HCT116 (cell line): ENCODE data around the gene SPIRE2. TPM values are rescaled to one million over a fixed set of nuclear protein-coding genes. Genes with fewer than 3 reads are reported as not detected.

Experiments
- ATAC-seq: fragments of 200-7000 bp; cut with Tn5 transposase; 2 replicates; pipeline ENCODE4 v1.9.1; 2020; ENCODE audit warnings: mild to moderate bottlenecking, moderate library complexity
- BruUV-seq: library from RNA; stranded (reverse); fragments of 400-500 nt; replicated peaks from 2 replicates; lab custom pipeline; 2021; lab: Mats Ljungman, UMichigan
- CTCF ChIA-PET: fragments of 300-600 bp; sonication (Branson Sonifier 250); formaldehyde crosslinking; loops from one replicate; lab custom pipeline; 2021; ENCODE audit warnings: antibody characterized with exemption; lab: Charles Lee
- POLR2A ChIA-PET: fragments of 300-600, 350-600 bp; sonication (Branson Sonifier 250); formaldehyde crosslinking; loops from one replicate; lab custom pipeline; 2021; ENCODE audit warnings: antibody characterized with exemption; lab: Charles Lee
- RAD21 ChIA-PET, 2 experiments: fragments of 300-600 bp; sonication (Branson Sonifier 250); formaldehyde crosslinking; loops; one replicate each; lab custom pipeline; 2023; ENCODE audit warnings: low total read pairs in 2 of 2; ENCODE audit not compliant: uncharacterized antibody in 2 of 2, unreplicated experiment in 2 of 2, low non-redundant PET in 1 of 2; lab: Charles Lee
- DNase-seq: peaks from one replicate; pipeline ENCODE4 v3.0.0-alpha.2; 2010; ENCODE audit warnings: low read depth, low spot score
- H2AFZ ChIP-seq: fragments of 200-600 bp; shearing (Covaris generic), sonication (generic); 2 replicates; pipeline ENCODE4 v1.6.1; 2017; ENCODE audit warnings: low read depth, mixed run types, mixed read lengths, antibody characterized with exemption, low read length; ENCODE audit not compliant: poor library complexity, severe bottlenecking
- H3K27ac ChIP-seq: 2 replicates; pipeline ENCODE4 v1.5.1; 2012; ENCODE audit warnings: low read depth, low read length
- H3K27me3 ChIP-seq: fragments of 200-600 bp; sonication (generic); 2 replicates; pipeline ENCODE4 v1.6.1; 2016; ENCODE audit warnings: mixed run types, low read length, mixed read lengths; ENCODE audit not compliant: insufficient read depth
- H3K36me3 ChIP-seq, 2 experiments: fragments of 200-500 bp in 1 of 2; fragments of 200-600 bp in 1 of 2; sonication (Bioruptor generic) in 1 of 2; sonication (generic) in 1 of 2; 2 replicates each; pipeline versions ENCODE4 v1.5.1 to v1.6.1; 2014 to 2016; ENCODE audit warnings: low read length in 2 of 2, inconsistent platforms in 1 of 2, mixed read lengths in 1 of 2, mixed run types in 1 of 2; ENCODE audit not compliant: insufficient read depth in 2 of 2, control insufficient read depth in 1 of 2
- H3K4me1 ChIP-seq, 2 experiments: fragments of 200-600 bp in 1 of 2; sonication (generic) in 1 of 2; 2 replicates each; pipeline versions ENCODE4 v1.5.1 to v1.6.1; 2012 to 2017; ENCODE audit warnings: low read length in 2 of 2, inconsistent platforms in 1 of 2, mild to moderate bottlenecking in 1 of 2, mixed read lengths in 1 of 2, mixed run types in 1 of 2, moderate library complexity in 1 of 2; ENCODE audit not compliant: insufficient read depth in 2 of 2, control insufficient read depth in 1 of 2
- H3K4me2 ChIP-seq: fragments of 200-600 bp; sonication (generic); 2 replicates; pipeline ENCODE4 v1.6.1; 2017; ENCODE audit warnings: mixed run types, low read length, mixed read lengths
- H3K4me3 ChIP-seq, 2 experiments: fragments of 200-600 bp in 1 of 2; sonication (generic) in 1 of 2; replicated peaks in 1 of 2; 2 replicates each; pipeline ENCODE4 v1.5.1; 2011 to 2016; ENCODE audit warnings: low read length in 2 of 2, control low read depth in 1 of 2, low read depth in 1 of 2, mild to moderate bottlenecking in 1 of 2, mixed read lengths in 1 of 2, mixed run types in 1 of 2
- H3K79me2 ChIP-seq: fragments of 200-600 bp; sonication (generic); 2 replicates; pipeline ENCODE4 v1.6.1; 2017; ENCODE audit warnings: mild to moderate bottlenecking, mixed run types, low read length, moderate library complexity, mixed read lengths; ENCODE audit not compliant: insufficient read depth
- H3K9ac ChIP-seq: fragments of 200-600 bp; sonication (generic); 2 replicates; pipeline ENCODE4 v1.6.1; 2016; ENCODE audit warnings: low read length, mixed read lengths
- H3K9me2 ChIP-seq: fragments of 200-600 bp; sonication (generic), shearing (Covaris generic); 2 replicates; pipeline ENCODE4 v1.6.1; 2017; ENCODE audit warnings: mixed run types, mild to moderate bottlenecking, moderate library complexity; ENCODE audit not compliant: insufficient read depth
- H3K9me3 ChIP-seq, 2 experiments: fragments of 200-500 bp in 1 of 2; fragments of 200-600 bp in 1 of 2; sonication (Bioruptor generic) in 1 of 2; sonication (generic) in 1 of 2; 2 replicates each; pipeline ENCODE4 v1.6.1; 2014 to 2017; ENCODE audit warnings: low read length in 2 of 2, mixed read lengths in 2 of 2, inconsistent platforms in 1 of 2, low read depth in 1 of 2, mild to moderate bottlenecking in 1 of 2, mixed run types in 1 of 2, moderate library complexity in 1 of 2; ENCODE audit not compliant: control insufficient read depth in 1 of 2, insufficient read depth in 1 of 2
- H4K20me1 ChIP-seq: fragments of 200-600 bp; sonication (generic), shearing (Covaris generic); 2 replicates; pipeline ENCODE4 v1.6.1; 2017; ENCODE audit warnings: mixed run types, mild to moderate bottlenecking, moderate library complexity; ENCODE audit not compliant: insufficient read depth
- ATF3 ChIP-seq: IDR thresholded peaks from 2 replicates; pipeline ENCODE4 v1.6.1; 2012
- CBX3 ChIP-seq: IDR thresholded peaks from 2 replicates; pipeline ENCODE4 v1.6.1; 2012; ENCODE audit warnings: low read depth
- CEBPB ChIP-seq: IDR thresholded peaks from 2 replicates; pipeline ENCODE4 v1.6.1; 2012; ENCODE audit warnings: low read depth
- EGR1 ChIP-seq: IDR thresholded peaks from 2 replicates; pipeline ENCODE4 v1.6.1; 2012; ENCODE audit warnings: low read depth
- ELF1 ChIP-seq: IDR thresholded peaks from 2 replicates; pipeline ENCODE4 v1.6.1; 2012; ENCODE audit warnings: low read depth, borderline replicate concordance
- EZH2 ChIP-seq: fragments of 200-600 bp; sonication (generic); IDR thresholded peaks from 2 replicates; pipeline ENCODE4 v1.6.1; 2017; ENCODE audit warnings: antibody characterized with exemption, mixed run types
- EZH2phosphoT487 ChIP-seq: fragments of 200-600 bp; IDR thresholded peaks from 2 replicates; pipeline ENCODE4 v1.6.1; 2018; ENCODE audit warnings: antibody characterized with exemption, borderline replicate concordance
- FOSL1 ChIP-seq: IDR thresholded peaks from 2 replicates; pipeline ENCODE4 v1.6.1; 2012; ENCODE audit warnings: low read depth
- POLR2A ChIP-seq: IDR thresholded peaks from 2 replicates; pipeline ENCODE4 v1.7.0; 2011; ENCODE audit warnings: borderline replicate concordance; ENCODE audit not compliant: insufficient read depth, insufficient read length; ENCODE audit errors: extremely low read depth
- POLR2AphosphoS5 ChIP-seq: IDR thresholded peaks from 2 replicates; pipeline ENCODE4 v1.6.1; 2011; ENCODE audit warnings: mild to moderate bottlenecking, low read depth, low read length, moderate library complexity
- RAD21 ChIP-seq: IDR thresholded peaks from 2 replicates; pipeline ENCODE4 v1.6.1; 2012; ENCODE audit warnings: low read depth, mild to moderate bottlenecking
- SIN3A ChIP-seq: IDR thresholded peaks from 2 replicates; pipeline ENCODE4 v1.6.1; 2012; ENCODE audit warnings: low read depth
- SRF ChIP-seq: IDR thresholded peaks from 2 replicates; pipeline ENCODE4 v1.6.1; 2012; ENCODE audit warnings: low read depth
- TCF7L2 ChIP-seq: IDR thresholded peaks from 2 replicates; pipeline ENCODE4 v1.7.0; 2011; ENCODE audit warnings: borderline replicate concordance, inconsistent platforms; ENCODE audit not compliant: insufficient read depth, insufficient read length; ENCODE audit errors: extremely low read depth
- YY1 ChIP-seq: IDR thresholded peaks from 2 replicates; pipeline ENCODE4 v1.6.1; 2011; ENCODE audit warnings: low read length, low read depth, moderate library complexity, mild to moderate bottlenecking; ENCODE audit not compliant: insufficient replicate concordance; ENCODE audit errors: extremely low read depth
- ZBTB33 ChIP-seq: IDR thresholded peaks from 2 replicates; pipeline ENCODE4 v1.6.1; 2011; ENCODE audit warnings: mild to moderate bottlenecking, low read length, moderate library complexity; ENCODE audit not compliant: insufficient replicate concordance; ENCODE audit errors: extremely low read depth
- ZFX ChIP-seq: fragments of 450-650 bp; IDR thresholded peaks from 2 replicates; pipeline ENCODE4 v1.6.1; 2017
- ZNF274 ChIP-seq: fragments of 200-500 bp; sonication (Bioruptor generic); IDR thresholded peaks from 2 replicates; pipeline ENCODE4 v1.6.1; 2014; ENCODE audit warnings: mild to moderate bottlenecking, low read depth, low read length, inconsistent platforms
- intact Hi-C: fragments of 100-400 bp; cut with micrococcal nuclease; formaldehyde crosslinking; loops from 2 replicates; pipeline ENCODE4 v1.10.0; 2022
- total RNA-seq: library from RNA; stranded (reverse); gene quantifications from one replicate; pipeline ENCODE4 v1.2.1, GENCODE V29; 2021; ENCODE audit not compliant: unreplicated experiment
- TF ChIP-seq, protein P1 (sequence below): IDR thresholded peaks from 2 replicates; pipeline ENCODE4 v1.6.1; 2012
- TF ChIP-seq, protein P2 (sequence below): IDR thresholded peaks from 2 replicates; pipeline ENCODE4 v1.6.1; 2012; ENCODE audit warnings: low read depth

The SPIRE2 gene
- total RNA-seq, 1 experiment from 2014 or later = 21.2 TPM

DNA sequence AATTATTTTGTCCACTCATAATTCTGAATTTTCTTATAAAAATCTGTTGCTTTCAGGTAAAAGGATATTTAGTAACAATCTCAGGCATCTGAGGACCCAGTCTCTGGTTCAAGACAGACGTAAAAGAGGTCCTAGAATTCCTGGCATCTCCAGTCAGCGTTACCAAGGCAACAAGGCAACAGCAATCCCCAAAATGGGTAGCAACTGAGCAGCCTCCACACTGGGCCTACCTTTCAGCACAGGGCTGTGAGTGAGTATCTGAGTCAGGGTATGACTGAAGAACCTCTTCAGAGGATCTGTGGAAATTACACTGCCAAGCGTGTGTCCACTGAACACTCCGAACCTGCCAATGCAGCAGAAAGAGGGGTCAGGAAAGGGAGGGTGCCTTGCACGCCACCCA, 32.6 kb upstream of the SPIRE2 start:
- peaks cover 48 to 74% of the 10 kb centered on the region in 2 experiments for H3K36me3 ChIP-seq
- no peak overlapping the region for H3K27ac ChIP-seq
- no peaks in the 10 kb centered on the region for H3K9me2 ChIP-seq
- no peak; the same call in 1 of the 2 replicates for ATAC-seq
- H3K9ac ChIP-seq = no peak overlapping the region
- peaks cover 56% of the 10 kb centered on the region for H3K79me2 ChIP-seq
- ChIA-PET POLR2A (no interaction called here), CTCF (no interaction called here)
- no TSS peak for BruUV-seq
- H3K4me2 ChIP-seq = no peak overlapping the region
- TF ChIP-seq CBX3 = no peak
- no peak for TF ChIP-seq ATF3
- TF ChIP-seq, protein P1, sequence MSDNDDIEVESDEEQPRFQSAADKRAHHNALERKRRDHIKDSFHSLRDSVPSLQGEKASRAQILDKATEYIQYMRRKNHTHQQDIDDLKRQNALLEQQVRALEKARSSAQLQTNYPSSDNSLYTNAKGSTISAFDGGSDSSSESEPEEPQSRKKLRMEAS = no peak
- TF ChIP-seq SIN3A = no peak
- TF ChIP-seq FOSL1 = no peak
- no peak for TF ChIP-seq POLR2A
- TF ChIP-seq CEBPB = no peak
- no peak for TF ChIP-seq SRF
- no peak for TF ChIP-seq ZNF274
- TF ChIP-seq EGR1 = no peak
- TF ChIP-seq RAD21 = no peak
- no peak for TF ChIP-seq EZH2phosphoT487
- TF ChIP-seq ZBTB33 = no peak
- no peak for TF ChIP-seq TCF7L2
- no peak for TF ChIP-seq ELF1
- no peak for TF ChIP-seq YY1
- TF ChIP-seq, protein P2, sequence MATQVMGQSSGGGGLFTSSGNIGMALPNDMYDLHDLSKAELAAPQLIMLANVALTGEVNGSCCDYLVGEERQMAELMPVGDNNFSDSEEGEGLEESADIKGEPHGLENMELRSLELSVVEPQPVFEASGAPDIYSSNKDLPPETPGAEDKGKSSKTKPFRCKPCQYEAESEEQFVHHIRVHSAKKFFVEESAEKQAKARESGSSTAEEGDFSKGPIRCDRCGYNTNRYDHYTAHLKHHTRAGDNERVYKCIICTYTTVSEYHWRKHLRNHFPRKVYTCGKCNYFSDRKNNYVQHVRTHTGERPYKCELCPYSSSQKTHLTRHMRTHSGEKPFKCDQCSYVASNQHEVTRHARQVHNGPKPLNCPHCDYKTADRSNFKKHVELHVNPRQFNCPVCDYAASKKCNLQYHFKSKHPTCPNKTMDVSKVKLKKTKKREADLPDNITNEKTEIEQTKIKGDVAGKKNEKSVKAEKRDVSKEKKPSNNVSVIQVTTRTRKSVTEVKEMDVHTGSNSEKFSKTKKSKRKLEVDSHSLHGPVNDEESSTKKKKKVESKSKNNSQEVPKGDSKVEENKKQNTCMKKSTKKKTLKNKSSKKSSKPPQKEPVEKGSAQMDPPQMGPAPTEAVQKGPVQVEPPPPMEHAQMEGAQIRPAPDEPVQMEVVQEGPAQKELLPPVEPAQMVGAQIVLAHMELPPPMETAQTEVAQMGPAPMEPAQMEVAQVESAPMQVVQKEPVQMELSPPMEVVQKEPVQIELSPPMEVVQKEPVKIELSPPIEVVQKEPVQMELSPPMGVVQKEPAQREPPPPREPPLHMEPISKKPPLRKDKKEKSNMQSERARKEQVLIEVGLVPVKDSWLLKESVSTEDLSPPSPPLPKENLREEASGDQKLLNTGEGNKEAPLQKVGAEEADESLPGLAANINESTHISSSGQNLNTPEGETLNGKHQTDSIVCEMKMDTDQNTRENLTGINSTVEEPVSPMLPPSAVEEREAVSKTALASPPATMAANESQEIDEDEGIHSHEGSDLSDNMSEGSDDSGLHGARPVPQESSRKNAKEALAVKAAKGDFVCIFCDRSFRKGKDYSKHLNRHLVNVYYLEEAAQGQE = no peak
- no peak for TF ChIP-seq EZH2
- TF ChIP-seq POLR2AphosphoS5 = no peak
- no peak for TF ChIP-seq ZFX
- TF ChIP-seq, all 23 proteins: peak for 0
- Histone ChIP-seq H2AFZ (no peak overlapping the region), H3K27me3 (no peaks in the 10 kb centered on the region), H4K20me1 (no peaks in the 10 kb centered on the region), H3K4me1 (no peaks in the 10 kb centered on the region), H3K4me3 (no peak overlapping the region), H3K9me3 (no peaks in the 10 kb centered on the region)
- no peak for DNase-seq
- RAD21 ChIA-PET = no interaction called here
- intact Hi-C loops = no loop called here
